Measurements from ENCODE around the gene TNIP1.

- no peak for TF ChIP-seq CTCF (conservative IDR thresholded peaks at IDR 0.05 in 1 of 2, IDR thresholded peaks at IDR 0.05 in 1 of 2; ENCODE audit: extremely low read depth in 1 of 2, insufficient read depth in 1 of 2, low read depth in 1 of 2, low read length in 2 of 2)
- no peak for TF ChIP-seq EZH2 (IDR thresholded peaks at IDR 0.05; ENCODE audit: borderline replicate concordance, low read length)
Observed at GRCh38 chr5:151121665-151122064, 40.8 kb upstream of the TNIP1 start.
